PC-3 (cell line): ENCODE measurements around the gene NCEH1.

Experiments
- EZH2 ChIP-seq: fragments of 300-600 bp; sonication (generic); IDR thresholded peaks from one replicate; pipeline ENCODE4 v1.6.1; 2017; ENCODE audit warnings: antibody characterized with exemption, mild to moderate bottlenecking, low read length; ENCODE audit not compliant: unreplicated experiment
- TF ChIP-seq, protein P1 (sequence below): fragments of 300-600 bp; sonication (generic); conservative IDR thresholded peaks from 2 replicates; pipeline ENCODE4 v1.5.1; 2017; ENCODE audit warnings: antibody characterized with exemption, low read depth, mild to moderate bottlenecking, low read length

DNA sequence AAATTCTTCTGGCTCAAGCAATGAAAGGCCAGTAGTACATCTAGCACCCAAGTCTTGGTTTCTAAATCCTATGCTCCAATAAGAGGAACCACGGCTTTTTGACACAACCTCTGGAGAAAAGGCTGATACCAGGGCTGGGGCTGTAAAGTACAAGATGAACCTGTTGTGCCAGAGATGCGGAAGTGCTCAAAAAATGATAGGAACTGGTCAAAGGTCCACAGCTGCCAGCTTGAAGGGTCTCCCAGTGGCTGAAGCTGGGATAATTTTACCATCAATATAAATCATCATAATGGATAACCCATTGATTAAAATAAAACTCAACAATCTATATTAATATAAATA lies 558 bp upstream of the NCEH1 start:
- TF ChIP-seq, protein P1, sequence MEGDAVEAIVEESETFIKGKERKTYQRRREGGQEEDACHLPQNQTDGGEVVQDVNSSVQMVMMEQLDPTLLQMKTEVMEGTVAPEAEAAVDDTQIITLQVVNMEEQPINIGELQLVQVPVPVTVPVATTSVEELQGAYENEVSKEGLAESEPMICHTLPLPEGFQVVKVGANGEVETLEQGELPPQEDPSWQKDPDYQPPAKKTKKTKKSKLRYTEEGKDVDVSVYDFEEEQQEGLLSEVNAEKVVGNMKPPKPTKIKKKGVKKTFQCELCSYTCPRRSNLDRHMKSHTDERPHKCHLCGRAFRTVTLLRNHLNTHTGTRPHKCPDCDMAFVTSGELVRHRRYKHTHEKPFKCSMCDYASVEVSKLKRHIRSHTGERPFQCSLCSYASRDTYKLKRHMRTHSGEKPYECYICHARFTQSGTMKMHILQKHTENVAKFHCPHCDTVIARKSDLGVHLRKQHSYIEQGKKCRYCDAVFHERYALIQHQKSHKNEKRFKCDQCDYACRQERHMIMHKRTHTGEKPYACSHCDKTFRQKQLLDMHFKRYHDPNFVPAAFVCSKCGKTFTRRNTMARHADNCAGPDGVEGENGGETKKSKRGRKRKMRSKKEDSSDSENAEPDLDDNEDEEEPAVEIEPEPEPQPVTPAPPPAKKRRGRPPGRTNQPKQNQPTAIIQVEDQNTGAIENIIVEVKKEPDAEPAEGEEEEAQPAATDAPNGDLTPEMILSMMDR = no peak
- no peak for TF ChIP-seq EZH2
